HTR-8/SVneo (cell line): Measurements from ENCODE around the gene TIFAB.
A peak's percentile ranks its signal among the peaks of the same experiment; 100 is the strongest.

Experiments
- DNase-seq: peaks from one replicate; pipeline ENCODE4 v3.0.0; 2011; ENCODE audit warnings: low spot score, mixed read lengths; ENCODE audit not compliant: insufficient read length
- FAIRE-seq: peaks from 2 replicates; lab custom pipeline; 2011; peaks lifted over from hg19 to GRCh38; lab: Jason Lieb, UNC

Gene TIFAB

GRCh38 chr5:135483254-135483653, 31.1 kb upstream of the TIFAB start:
- FAIRE-seq, result no peak
- DNase-seq, result no peak

- no peak for FAIRE-seq
These were observed 30.3 kb upstream of the TIFAB start for GRCh38 chr5:135482381-135482933.

GRCh38 chr5:135481909-135482311, 29.8 kb upstream of the TIFAB start:
- peak; percentile 96 for FAIRE-seq
- no peak for DNase-seq

More at GRCh38 chr5:135482381-135482933, 30.3 kb upstream of the TIFAB start:
- DNase-seq, result no peak

- no peak for FAIRE-seq
- no peak for DNase-seq
These were observed 29.2 kb upstream of the TIFAB start for GRCh38 chr5:135481387-135481786.

GRCh38 chr5:135480511-135480910, 28.4 kb upstream of the TIFAB start:
- DNase-seq (no peak), FAIRE-seq (no peak)

- DNase-seq (no peak), FAIRE-seq (no peak)
These were observed 26.8 kb upstream of the TIFAB start for GRCh38 chr5:135478938-135479337.

GRCh38 chr5:135477613-135478066, 25.5 kb upstream of the TIFAB start:
- no peak for FAIRE-seq
- DNase-seq, result no peak

GRCh38 chr5:135476615-135477581, 24.7 kb upstream of the TIFAB start:
- FAIRE-seq (no peak), DNase-seq (no peak)

GRCh38 chr5:135473956-135474670, 22.0 kb upstream of the TIFAB start:
- DNase-seq (no peak), FAIRE-seq (no peak)

GRCh38 chr5:135472141-135472540, 20.0 kb upstream of the TIFAB start:
- DNase-seq, result no peak

GRCh38 chr5:135471726-135472125, 19.6 kb upstream of the TIFAB start:
- no peak for DNase-seq
- FAIRE-seq, result no peak

More at GRCh38 chr5:135472141-135472540, 20.0 kb upstream of the TIFAB start:
- no peak for FAIRE-seq

GRCh38 chr5:135469911-135470310, 17.8 kb upstream of the TIFAB start:
- no peak for DNase-seq
- no peak for FAIRE-seq

- DNase-seq (no peak), FAIRE-seq (no peak)
These were observed 16.4 kb upstream of the TIFAB start for GRCh38 chr5:135468541-135468940.

- FAIRE-seq, result no peak
These were observed 15.8 kb upstream of the TIFAB start for GRCh38 chr5:135467871-135468485.

GRCh38 chr5:135467051-135467625, 15.0 kb upstream of the TIFAB start:
- DNase-seq (no peak), FAIRE-seq (no peak)

More at GRCh38 chr5:135467871-135468485, 15.8 kb upstream of the TIFAB start:
- DNase-seq, result no peak

GRCh38 chr5:135466178-135467050, 14.3 kb upstream of the TIFAB start:
- FAIRE-seq, result peak; percentile 77
- peak; percentile 86 for DNase-seq

GRCh38 chr5:135465391-135466122, 13.4 kb upstream of the TIFAB start:
- no peak for FAIRE-seq
- DNase-seq, result no peak

- DNase-seq, result peak; percentile 75
- no peak for FAIRE-seq
These were observed 10.2 kb upstream of the TIFAB start for GRCh38 chr5:135462304-135462703.
